Panc1 (cell line): Measurements from ENCODE around the gene ZNF726.

Experiments
- POLR2AphosphoS5 ChIP-seq: IDR thresholded peaks from 2 replicates; pipeline ENCODE4 v1.6.1; 2012; ENCODE audit warnings: mild to moderate bottlenecking, low read depth, low read length, moderate library complexity
- SIN3A ChIP-seq: IDR thresholded peaks from 2 replicates; pipeline ENCODE4 v1.6.1; 2012; ENCODE audit warnings: low read depth, mild to moderate bottlenecking, low read length, moderate library complexity, borderline replicate concordance; ENCODE audit not compliant: insufficient read depth
- TF ChIP-seq, protein P1 (sequence below): fragments of 450-650 bp; IDR thresholded peaks from 2 replicates; pipeline ENCODE4 v1.5.1; 2017; ENCODE audit warnings: mild to moderate bottlenecking

DNA sequence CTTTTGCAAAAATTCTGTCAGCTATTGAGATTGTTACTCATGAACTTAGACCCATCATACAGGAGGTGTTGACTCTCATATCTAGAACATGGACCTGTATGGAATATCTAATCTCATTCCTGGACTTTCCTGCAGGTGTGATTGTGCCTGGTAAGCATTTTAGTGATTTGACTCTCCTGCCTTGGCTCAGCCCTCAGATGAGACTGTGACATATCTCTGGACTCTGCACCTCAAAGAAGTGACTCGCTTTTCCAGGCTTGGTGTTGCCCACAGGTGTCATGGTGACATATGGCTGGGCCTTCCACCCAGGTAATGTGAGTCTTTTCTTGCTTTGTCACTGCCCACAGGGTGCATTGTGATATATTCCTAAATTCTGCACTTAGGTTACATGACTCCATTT lies 17.8 kb upstream of the ZNF726 start:
- TF ChIP-seq, protein P1, sequence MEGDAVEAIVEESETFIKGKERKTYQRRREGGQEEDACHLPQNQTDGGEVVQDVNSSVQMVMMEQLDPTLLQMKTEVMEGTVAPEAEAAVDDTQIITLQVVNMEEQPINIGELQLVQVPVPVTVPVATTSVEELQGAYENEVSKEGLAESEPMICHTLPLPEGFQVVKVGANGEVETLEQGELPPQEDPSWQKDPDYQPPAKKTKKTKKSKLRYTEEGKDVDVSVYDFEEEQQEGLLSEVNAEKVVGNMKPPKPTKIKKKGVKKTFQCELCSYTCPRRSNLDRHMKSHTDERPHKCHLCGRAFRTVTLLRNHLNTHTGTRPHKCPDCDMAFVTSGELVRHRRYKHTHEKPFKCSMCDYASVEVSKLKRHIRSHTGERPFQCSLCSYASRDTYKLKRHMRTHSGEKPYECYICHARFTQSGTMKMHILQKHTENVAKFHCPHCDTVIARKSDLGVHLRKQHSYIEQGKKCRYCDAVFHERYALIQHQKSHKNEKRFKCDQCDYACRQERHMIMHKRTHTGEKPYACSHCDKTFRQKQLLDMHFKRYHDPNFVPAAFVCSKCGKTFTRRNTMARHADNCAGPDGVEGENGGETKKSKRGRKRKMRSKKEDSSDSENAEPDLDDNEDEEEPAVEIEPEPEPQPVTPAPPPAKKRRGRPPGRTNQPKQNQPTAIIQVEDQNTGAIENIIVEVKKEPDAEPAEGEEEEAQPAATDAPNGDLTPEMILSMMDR, result no peak
- no peak for TF ChIP-seq POLR2AphosphoS5
- TF ChIP-seq SIN3A, result no peak
